ENCODE results near the gene NCEH1. TPM values are rescaled to one million over a fixed set of nuclear protein-coding genes. Genes with fewer than 3 reads are reported as not detected.

The NCEH1 gene
- total and polyA plus RNA-seq, 9 of the 15 experiments (the other 6 are each of a cell fraction or from before 2014, with no cell fraction given) = 1.3 to 5.0 (median 2.8) TPM

GRCh38 chr3:172607305-172608121 lies 103.4 kb downstream of the NCEH1 start:
- intact Hi-C loops (cut with micrococcal nuclease) = no loop called here
- H3K4me1 ChIP-seq (replicated peaks in 1 of 2; ENCODE audit: control insufficient read depth in 2 of 2, insufficient read depth in 2 of 2, low read length in 2 of 2) = no peaks in the 10 kb centered on the region
- ATAC-seq (no peak), DNase-seq (ENCODE audit: extremely low read depth in 1 of 4, low spot score in 3 of 4) (no peak), FAIRE-seq (no peak)
- in situ Hi-C loops (cut with MboI) = no loop called here
- H3K9me3 ChIP-seq (replicated peaks; ENCODE audit: control insufficient read depth, insufficient read depth, low read depth, low read length) = 0 out of 2 replicates have a peak, but pooled peaks cover 3% of the 10 kb centered on the region
- TF ChIP-seq SUPT5H (IDR thresholded peaks at IDR 0.05) (no peak), PHF21A (IDR thresholded peaks at IDR 0.05; ENCODE audit: borderline replicate concordance, low read depth) (no peak), BRD9 (IDR thresholded peaks at IDR 0.05; ENCODE audit: low read depth, partially characterized antibody) (no peak), PATZ1 (CRISPR knock-in tag; IDR thresholded peaks at IDR 0.05; ENCODE audit: borderline replicate concordance) (no peak), ZNF584 (CRISPR knock-in tag; IDR thresholded peaks at IDR 0.05; ENCODE audit: low read depth) (no peak), BRF1 (IDR thresholded peaks at IDR 0.05; ENCODE audit: borderline replicate concordance, extremely low read depth, insufficient read length) (no peak), CAMTA2 (CRISPR knock-in tag; conservative IDR thresholded peaks at IDR 0.05) (no peak)
- no peaks in the 10 kb centered on the region for H3K36me3 ChIP-seq (ENCODE audit: control insufficient read depth, insufficient read depth, low read length)
- CTCF ChIA-PET (ENCODE audit: low intra/inter-chr PET ratio) = interaction anchor here (0.5 kb wide), 1 partner anchor 17 kb away, joined by 4 read pairs; no protein-coding TSS in a partner anchor
- POLR2A ChIA-PET = interaction anchor here (0.6 to 0.9 kb wide), 3 partner anchors 65 to 232 kb away, joined by 3 read pairs; no protein-coding TSS in a partner anchor
- no peaks in the 10 kb centered on the region for H4K20me1 ChIP-seq (replicated peaks; ENCODE audit: control insufficient read depth, insufficient read depth, low read length)
- no peak overlapping the region for H3K4me3 ChIP-seq
- H3K9me1 ChIP-seq (ENCODE audit: control insufficient read depth, insufficient read depth, low read length) = no peaks in the 10 kb centered on the region
- H3K27ac ChIP-seq (ENCODE audit: extremely low read depth, low read depth, low read length) = no peak overlapping the region
- WGBS (ENCODE audit: insufficient coverage, low coverage, missing lambda C conversion rate) = 0% methylated on average over 2 of the region's 2 CpGs
- BruUV-seq (replicated peaks) = no TSS peak
- no peak overlapping the region for H3K9ac ChIP-seq (ENCODE audit: insufficient read depth in 1 of 2, low read depth in 2 of 2, low read length in 2 of 2)
- H3K27me3 ChIP-seq (ENCODE audit: control insufficient read depth in 2 of 2, insufficient read depth in 2 of 2, low read length in 2 of 2) = peaks cover 2 to 9% of the 10 kb centered on the region in 2 experiments; a peak in 3 of 5 replicates
- no peak overlapping the region for H3K4me2 ChIP-seq (ENCODE audit: insufficient read depth, low read length)
- no peak overlapping the region for H2AFZ ChIP-seq (ENCODE audit: low read depth, low read length)
- no peaks in the 10 kb centered on the region for H3K79me2 ChIP-seq (ENCODE audit: control insufficient read depth, insufficient read depth, low read length)
